ENCODE results near the gene EHMT2.

DNA sequence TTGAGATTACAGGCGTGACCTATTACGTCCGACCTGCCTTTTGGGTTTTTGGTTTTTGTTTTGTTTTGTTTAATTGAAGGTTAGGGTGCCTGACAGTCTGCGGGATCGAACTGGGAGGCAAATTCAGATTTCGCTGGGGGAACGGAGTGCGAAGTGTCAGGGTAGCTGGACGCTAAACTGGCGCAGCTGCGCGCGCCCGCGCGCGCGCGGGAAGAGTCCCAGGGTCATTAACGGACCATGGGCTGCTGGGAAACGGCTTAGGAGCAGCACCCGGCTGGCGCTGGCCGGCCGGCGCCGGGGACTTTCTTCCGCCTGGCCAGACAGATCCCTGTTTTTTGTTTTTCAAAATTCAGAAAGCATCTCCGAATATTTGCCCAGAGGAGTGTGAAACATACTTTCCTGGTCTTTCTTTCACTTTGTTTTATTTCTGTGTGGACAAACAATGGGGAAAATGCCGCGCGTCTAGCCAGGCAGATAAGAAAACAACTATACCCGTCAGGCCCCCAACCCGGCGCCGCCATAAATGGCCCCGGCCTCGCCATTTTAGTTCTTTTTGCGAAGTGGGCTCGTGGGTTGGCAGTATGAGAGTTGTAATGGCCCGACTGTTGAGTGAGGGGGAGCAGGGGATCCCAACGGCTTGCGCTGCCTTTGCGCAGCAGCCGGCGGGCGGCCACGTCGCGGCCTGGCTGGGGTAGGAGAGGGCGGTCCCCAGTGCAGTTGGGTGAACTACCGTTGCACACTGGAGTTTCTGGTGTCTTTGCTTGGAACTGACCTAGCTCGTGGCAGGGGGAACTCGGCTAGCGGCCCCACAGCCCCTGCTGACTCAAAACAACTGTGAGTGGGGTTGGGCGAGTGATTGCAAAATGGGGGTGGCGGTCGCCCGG lies 62.9 kb downstream of the EHMT2 start:
- TF ChIP-seq, protein P1, sequence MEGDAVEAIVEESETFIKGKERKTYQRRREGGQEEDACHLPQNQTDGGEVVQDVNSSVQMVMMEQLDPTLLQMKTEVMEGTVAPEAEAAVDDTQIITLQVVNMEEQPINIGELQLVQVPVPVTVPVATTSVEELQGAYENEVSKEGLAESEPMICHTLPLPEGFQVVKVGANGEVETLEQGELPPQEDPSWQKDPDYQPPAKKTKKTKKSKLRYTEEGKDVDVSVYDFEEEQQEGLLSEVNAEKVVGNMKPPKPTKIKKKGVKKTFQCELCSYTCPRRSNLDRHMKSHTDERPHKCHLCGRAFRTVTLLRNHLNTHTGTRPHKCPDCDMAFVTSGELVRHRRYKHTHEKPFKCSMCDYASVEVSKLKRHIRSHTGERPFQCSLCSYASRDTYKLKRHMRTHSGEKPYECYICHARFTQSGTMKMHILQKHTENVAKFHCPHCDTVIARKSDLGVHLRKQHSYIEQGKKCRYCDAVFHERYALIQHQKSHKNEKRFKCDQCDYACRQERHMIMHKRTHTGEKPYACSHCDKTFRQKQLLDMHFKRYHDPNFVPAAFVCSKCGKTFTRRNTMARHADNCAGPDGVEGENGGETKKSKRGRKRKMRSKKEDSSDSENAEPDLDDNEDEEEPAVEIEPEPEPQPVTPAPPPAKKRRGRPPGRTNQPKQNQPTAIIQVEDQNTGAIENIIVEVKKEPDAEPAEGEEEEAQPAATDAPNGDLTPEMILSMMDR (conservative IDR thresholded peaks at IDR 0.05): no peak
- TF ChIP-seq EZH2 (IDR thresholded peaks at IDR 0.05; ENCODE audit: low read depth): no peak
